K562 (cell line): Measurements from ENCODE around the gene NALCN. TPM values are rescaled to one million over a fixed set of nuclear protein-coding genes. Genes with fewer than 3 reads are reported as not detected.
A peak's percentile ranks its signal among the peaks of the same experiment; 100 is the strongest.

Experiments used
- ATAC-seq: fragments of 200-7000 bp; cut with Tn5 transposase; 3 replicates; pipeline ENCODE4 v1.9.1; 2020; ENCODE audit warnings: moderate library complexity
- BruUV-seq: library from RNA; stranded (reverse); fragments of 400-500 nt; replicated peaks from 2 replicates; lab custom pipeline; 2021; lab: Mats Ljungman, UMichigan
- CTCF ChIA-PET: fragments of 300-600 bp; formaldehyde crosslinking; extraction: SDS; loops from one replicate; lab custom pipeline; 2021; ENCODE audit warnings: low intra/inter-chr PET ratio; lab: Yijun Ruan, JAX
- POLR2A ChIA-PET: fragments of 300-600, 350-650 bp; sonication (Branson Sonifier 250); formaldehyde crosslinking; extraction: SDS; loops from one replicate; lab custom pipeline; 2021; ENCODE audit warnings: antibody characterized with exemption, inconsistent platforms; lab: Yijun Ruan, JAX
- DNase-seq, 4 experiments: peaks; one replicate each; pipeline versions ENCODE4 v3.0.0 to v3.0.0-alpha.2; 2011 to 2018; ENCODE audit warnings: low spot score in 3 of 4, mixed read lengths in 3 of 4; ENCODE audit errors: extremely low read depth in 1 of 4
- FAIRE-seq: peaks from 2 replicates; lab custom pipeline; 2011; peaks lifted over from hg19 to GRCh38; lab: Jason Lieb, UNC
- H2AFZ ChIP-seq: 2 replicates; pipeline ENCODE4 v1.6.0; 2011; ENCODE audit warnings: low read depth, low read length, control low read depth, inconsistent platforms
- H3K27ac ChIP-seq: fragments of 200-600 bp; 3 replicates; pipeline ENCODE4 v1.8.0; 2011; ENCODE audit warnings: low read depth, mild to moderate bottlenecking, control low read depth, inconsistent platforms, low read length, moderate library complexity, mixed read lengths; ENCODE audit errors: extremely low read depth
- H3K27me3 ChIP-seq, 2 experiments: fragments of 300-600 bp in 1 of 2; 2 replicates in 1 of 2; 3 replicates in 1 of 2; pipeline versions ENCODE4 v1.6.0 to v1.8.0; 2011; ENCODE audit warnings: inconsistent platforms in 2 of 2, low read length in 2 of 2, mild to moderate bottlenecking in 1 of 2, mixed read lengths in 1 of 2, moderate library complexity in 1 of 2; ENCODE audit not compliant: control insufficient read depth in 2 of 2, insufficient read depth in 2 of 2
- H3K36me3 ChIP-seq: fragments of 300-600 bp; 3 replicates; pipeline ENCODE4 v1.8.0; 2011; ENCODE audit warnings: mild to moderate bottlenecking, low read length, inconsistent platforms; ENCODE audit not compliant: control insufficient read depth, insufficient read depth
- H3K4me1 ChIP-seq, 2 experiments: fragments of 200-600 bp in 1 of 2; replicated peaks in 1 of 2; 2 replicates in 1 of 2; 3 replicates in 1 of 2; pipeline versions ENCODE4 v1.5.1 to v1.8.0; 2011; ENCODE audit warnings: inconsistent platforms in 2 of 2, low read length in 2 of 2, mild to moderate bottlenecking in 1 of 2, mixed read lengths in 1 of 2, moderate library complexity in 1 of 2; ENCODE audit not compliant: control insufficient read depth in 2 of 2, insufficient read depth in 2 of 2
- H3K4me2 ChIP-seq: 2 replicates; pipeline ENCODE4 v1.6.1; 2011; ENCODE audit warnings: low read length, control low read depth, inconsistent platforms, mixed read lengths; ENCODE audit not compliant: insufficient read depth
- H3K4me3 ChIP-seq: fragments of 200-600 bp; sonication (generic), shearing (Covaris generic); 2 replicates; pipeline ENCODE4 v1.5.1; 2016; ENCODE audit warnings: control low read depth, inconsistent platforms
- H3K79me2 ChIP-seq: fragments of 200-600 bp; 3 replicates; pipeline ENCODE4 v1.8.0; 2011; ENCODE audit warnings: low read length, inconsistent platforms; ENCODE audit not compliant: control insufficient read depth, insufficient read depth
- H3K9ac ChIP-seq, 2 experiments: 2 replicates each; pipeline versions ENCODE4 v1.6.0 to v1.6.1; 2011; ENCODE audit warnings: low read depth in 2 of 2, low read length in 2 of 2, control low read depth in 1 of 2, inconsistent platforms in 1 of 2, mild to moderate bottlenecking in 1 of 2, mixed read lengths in 1 of 2; ENCODE audit not compliant: insufficient read depth in 1 of 2
- H3K9me1 ChIP-seq: one replicate; pipeline ENCODE4 v1.6.0; 2011; ENCODE audit warnings: inconsistent platforms, mild to moderate bottlenecking, low read length, moderate library complexity; ENCODE audit not compliant: control insufficient read depth, insufficient read depth
- H3K9me3 ChIP-seq: replicated peaks from 2 replicates; pipeline ENCODE4 v1.5.1; 2011; ENCODE audit warnings: low read depth, low read length, inconsistent platforms; ENCODE audit not compliant: control insufficient read depth, insufficient read depth
- H4K20me1 ChIP-seq: replicated peaks from 2 replicates; pipeline ENCODE4 v1.6.1; 2011; ENCODE audit warnings: low read length, inconsistent platforms, mixed read lengths; ENCODE audit not compliant: control insufficient read depth, insufficient read depth
- CAMTA2 ChIP-seq: fragments of 250-450 bp; sonication (Bioruptor Pico); conservative IDR thresholded peaks from 2 replicates; pipeline ENCODE4 v1.5.1; 2022
- CTCF ChIP-seq, 3 experiments: IDR thresholded peaks in 2 of 3; conservative IDR thresholded peaks in 1 of 3; 2 replicates each; pipeline ENCODE4 v1.5.1; 2011 to 2012; ENCODE audit warnings: low read length in 3 of 3, mild to moderate bottlenecking in 3 of 3, control low read depth in 2 of 3, improper control_type of control experiment in 1 of 3, inconsistent platforms in 1 of 3, low read depth in 1 of 3, mixed read lengths in 1 of 3, moderate library complexity in 1 of 3; ENCODE audit not compliant: insufficient read depth in 2 of 3
- FOXA3 ChIP-seq, 2 experiments: fragments of 450-650 bp in 1 of 2; sonication (generic) in 1 of 2; formaldehyde crosslinking; IDR thresholded peaks in 1 of 2; conservative IDR thresholded peaks in 1 of 2; 2 replicates each; pipeline versions ENCODE4 v1.4.0 to v1.8.0; 2020 to 2022; ENCODE audit warnings: mild to moderate bottlenecking in 2 of 2, missing genetic modification reagents in 1 of 2
- NFE2 ChIP-seq: IDR thresholded peaks from 2 replicates; pipeline ENCODE4 v1.6.1; 2014; ENCODE audit warnings: antibody characterized with exemption, low read depth
- RAD21 ChIP-seq, 2 experiments: fragments of 250-450 bp in 1 of 2; fragments of 450-650 bp in 1 of 2; sonication (Bioruptor Pico) in 1 of 2; formaldehyde crosslinking in 1 of 2; IDR thresholded peaks in 1 of 2; conservative IDR thresholded peaks in 1 of 2; 2 replicates each; pipeline versions ENCODE4 v1.4.0 to v1.8.0; 2020 to 2022; ENCODE audit warnings: mild to moderate bottlenecking in 2 of 2, moderate library complexity in 1 of 2
- SNAPC5 ChIP-seq: fragments of 250-450 bp; sonication (Bioruptor Pico); IDR thresholded peaks from 2 replicates; pipeline ENCODE4 v1.8.0; 2021; ENCODE audit warnings: moderate library complexity, mild to moderate bottlenecking, inconsistent platforms
- TOE1 ChIP-seq, 2 experiments: fragments of 450-650 bp in 1 of 2; sonication (generic) in 1 of 2; formaldehyde crosslinking in 1 of 2; IDR thresholded peaks; 2 replicates each; pipeline versions ENCODE4 v1.7.1 to v1.8.0; 2016 to 2022; ENCODE audit warnings: borderline replicate concordance in 2 of 2, mild to moderate bottlenecking in 2 of 2, antibody characterized with exemption in 1 of 2, inconsistent platforms in 1 of 2, low read depth in 1 of 2, missing genetic modification reagents in 1 of 2, moderate library complexity in 1 of 2
- ZNF124 ChIP-seq: sonication (generic); formaldehyde crosslinking; IDR thresholded peaks from 2 replicates; pipeline ENCODE4 v1.8.1; 2022; ENCODE audit warnings: missing genetic modification reagents
- ZNF699 ChIP-seq: fragments of 250-450 bp; sonication (Bioruptor Pico); IDR thresholded peaks from 2 replicates; pipeline ENCODE4 v1.8.0; 2021; ENCODE audit warnings: mild to moderate bottlenecking, moderate library complexity; ENCODE audit not compliant: insufficient replicate concordance
- ZNF764 ChIP-seq: fragments of 250-450 bp; sonication (Bioruptor Pico); IDR thresholded peaks from 2 replicates; pipeline ENCODE4 v1.4.0; 2020; ENCODE audit warnings: low read depth, mild to moderate bottlenecking, moderate library complexity
- WGBS: fragments of 100-300 bp; shearing (Covaris generic); methylation state at CpG from one replicate; pipeline ENCODE4 v1.1.6; 2016; ENCODE audit warnings: low coverage, mixed read lengths; ENCODE audit not compliant: insufficient coverage; ENCODE audit errors: missing lambda C conversion rate; 5-methylcytosine and 5-hydroxymethylcytosine counted together
- in situ Hi-C: fragments of 300-500 bp; cut with MboI; formaldehyde crosslinking; loops from 4 replicates; pipeline ENCODE4 v1.15.0; 2018; ENCODE audit warnings: inconsistent platforms, mixed read lengths
- intact Hi-C: fragments of 100-400 bp; cut with micrococcal nuclease; formaldehyde crosslinking; loops from 2 replicates; pipeline ENCODE4 v1.14.2; 2022
- polyA plus RNA-seq, 8 experiments: library from polyadenylated mRNA; depleted of rRNA in 4 of 8; stranded (reverse) in 5 of 8; unstranded in 3 of 8; fragments of >200 nt; fragmentation: Nextera tagmentation in 2 of 8; fragmentation: Illumina TruSeq in 1 of 8; extraction: Ambion mirVana in 2 of 8; extraction: Trizol in 1 of 8; gene quantifications; 2 replicates each; pipeline versions ENCODE4 v1.2.1 to v1.2.3, GENCODE V29; 2011 to 2014; ENCODE audit warnings: inconsistent platforms in 1 of 8, missing spikeins in 1 of 8
- total RNA-seq, 7 experiments: library from RNA; depleted of rRNA in 6 of 7; stranded (reverse); fragments of >200 nt in 6 of 7; fragmentation: Illumina TruSeq in 2 of 7; extraction: Trizol in 2 of 7; gene quantifications; 2 replicates each; pipeline versions ENCODE4 v1.2.1 to v1.2.3, GENCODE V29; 2011 to 2021; ENCODE audit warnings: low replicate concordance in 1 of 7

Gene NALCN
- total and polyA plus RNA-seq, 9 of the 15 experiments (the other 6 are each of a cell fraction or from before 2014, with no cell fraction given) = not detected

- no TSS peak for BruUV-seq
- H3K79me2 ChIP-seq = no peaks in the 10 kb centered on the region
- H4K20me1 ChIP-seq = no peaks in the 10 kb centered on the region
- H2AFZ ChIP-seq = no peak overlapping the region
- intact Hi-C loops = loop anchor here (5.0 kb wide), 3 partner anchors 1412 to 1577 kb away; no protein-coding TSS in a partner anchor
- DNase-seq (peak; percentile 12 to 47 (median 22)), FAIRE-seq (peak; percentile 15), ATAC-seq (peak; percentile 68)
- H3K4me2 ChIP-seq = no peak overlapping the region
- in situ Hi-C loops = loop anchor here (25.0 kb wide), 1 partner anchor 1417 kb away; no protein-coding TSS in a partner anchor
- POLR2A ChIA-PET = no interaction called here
- H3K27ac ChIP-seq = no peak overlapping the region
- no peaks in the 10 kb centered on the region for H3K9me1 ChIP-seq
- CTCF ChIA-PET = interaction anchor here (1.1 kb wide), 1 partner anchor 797 kb away, joined by 3 read pairs; no protein-coding TSS in a partner anchor
- H3K36me3 ChIP-seq = no peaks in the 10 kb centered on the region
- H3K4me3 ChIP-seq = no peak overlapping the region
- H3K9ac ChIP-seq = no peak overlapping the region
- no peaks in the 10 kb centered on the region for H3K9me3 ChIP-seq
- no peaks in the 10 kb centered on the region for H3K27me3 ChIP-seq
- 0% methylated on average over 7 of the region's 7 CpGs for WGBS
- no peaks in the 10 kb centered on the region for H3K4me1 ChIP-seq
- no peak for TF ChIP-seq TOE1 (IDR thresholded peaks at IDR 0.05; ENCODE audit: borderline replicate concordance)
- TF ChIP-seq TOE1 (CRISPR knock-in tag; IDR thresholded peaks at IDR 0.05; ENCODE audit: borderline replicate concordance, low read depth) = no peak
- no peak for TF ChIP-seq FOXA3 (CRISPR knock-in tag; conservative IDR thresholded peaks at IDR 0.05 in 1 of 2, IDR thresholded peaks at IDR 0.05 in 1 of 2)
- no peak for TF ChIP-seq ZNF124 (CRISPR knock-in tag)
- TF ChIP-seq ZNF764 = no peak
- TF ChIP-seq RAD21 (CRISPR knock-in tag; conservative IDR thresholded peaks at IDR 0.05 in 1 of 2, IDR thresholded peaks at IDR 0.05 in 1 of 2) = peak; percentile 59 to 70
- TF ChIP-seq ZNF699 (CRISPR knock-in tag) = no peak
- no peak for TF ChIP-seq NFE2
- no peak for TF ChIP-seq CAMTA2 (CRISPR knock-in tag)
- peak; percentile 24 to 64 (median 33); a peak in 3 of 6 replicates for TF ChIP-seq CTCF (IDR thresholded peaks at IDR 0.05 in 2 of 3, conservative IDR thresholded peaks at IDR 0.05 in 1 of 3; ENCODE audit: insufficient read depth in 2 of 3, low read depth in 1 of 3, low read length in 3 of 3)
- TF ChIP-seq SNAPC5 (CRISPR knock-in tag) = no peak
Measured at GRCh38 chr13:101144808-101145419, 271.4 kb downstream of the NALCN start.
